Activated CD4-positive, alpha-beta T cell treated with anti-CD3 and anti-CD28 coated beads, Interleukin-2, amount 50 U/mL, for 48 hours (primary cell): ENCODE measurements around the gene IFNA7.
"Not testable (repeated sequence)": the region's sequence is repeated elsewhere in the genome, so short reads cannot be mapped to it uniquely, and the experiment has no call there.

Experiments
- DNase-seq, 2 experiments: peaks; one replicate each; pipeline ENCODE4 v3.0.0-alpha.2; 2020

Gene IFNA7

DNA sequence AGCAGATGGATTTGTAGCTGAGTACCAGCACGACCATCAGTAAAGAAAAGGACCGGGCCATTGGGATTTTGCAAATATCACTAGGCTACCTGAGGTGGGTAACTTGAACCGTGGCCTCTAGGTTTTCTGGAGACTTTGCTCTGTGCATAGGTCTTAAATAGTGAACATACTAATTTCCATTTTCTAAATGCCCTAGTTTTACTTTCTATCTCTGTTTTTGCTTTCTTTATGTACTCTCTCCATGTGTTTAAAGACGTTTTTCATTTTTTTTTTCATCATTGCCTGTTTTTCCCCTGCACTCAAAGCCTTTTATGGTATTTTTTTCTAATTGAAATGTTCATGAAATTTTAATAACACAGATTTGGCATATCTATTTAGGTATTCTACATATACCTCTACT lies at the start of gene IFNA7:
Gene IFNA7, minus strand, starts transcription at position 101 of the 400 bp plus-strand sequence. Its CDS starts 40 bp downstream, at position 61.
- not testable (repeated sequence) for DNase-seq

DNA sequence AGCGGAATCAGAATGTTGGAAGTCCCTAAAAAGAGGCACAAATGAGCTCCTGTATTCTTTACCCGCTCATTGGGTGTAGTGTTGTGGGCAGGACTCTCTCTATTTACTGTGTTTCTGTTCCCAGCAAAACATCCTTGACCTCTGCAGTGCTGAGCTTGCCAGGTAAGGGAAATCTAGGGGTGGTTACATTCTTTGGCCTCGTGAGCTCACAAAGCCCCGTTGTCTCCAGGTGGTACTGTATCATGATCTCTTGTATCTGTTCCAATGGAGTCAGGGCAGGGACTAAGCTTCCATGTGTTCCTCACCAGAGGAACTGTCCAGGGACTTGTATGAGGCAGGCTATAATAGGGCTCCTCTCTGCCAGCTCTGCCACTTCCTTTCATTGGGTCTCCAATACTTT lies 49.6 kb upstream of the IFNA7 start:
- DNase-seq = no peak

DNA sequence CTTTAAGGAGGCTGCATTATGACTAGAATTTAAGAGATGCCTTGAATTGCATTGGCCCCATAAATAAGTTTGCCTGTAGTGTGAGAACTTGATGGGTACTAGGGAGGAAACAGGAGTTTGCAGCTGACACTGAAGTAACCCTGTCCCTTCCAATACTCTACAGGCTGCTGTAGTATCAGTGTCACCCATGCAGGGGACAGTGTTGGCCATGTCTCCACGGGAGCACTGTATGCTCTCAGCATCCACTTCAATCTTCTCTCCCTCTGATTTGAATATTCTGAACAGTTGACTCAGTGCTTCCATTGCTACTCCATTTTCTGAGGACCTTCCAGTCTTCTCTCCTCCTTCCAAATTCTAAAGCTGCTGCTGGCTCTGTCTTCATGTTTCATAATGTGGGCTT lies 49.2 kb upstream of the IFNA7 start:
- no peak for DNase-seq

GRCh38 chr9:21244836-21245235 lies 42.8 kb upstream of the IFNA7 start:
- no peak for DNase-seq

- DNase-seq = no peak
Observed at GRCh38 chr9:21239911-21240310, 37.9 kb upstream of the IFNA7 start, which contains the start of gene IFNA14. TSS of gene IFNA14 (minus strand) at chr9:21240005. CDS start at chr9:21239935, 70 bp downstream.

GRCh38 chr9:21236360-21236714 lies 34.3 kb upstream of the IFNA7 start:
- not testable (repeated sequence) for DNase-seq

DNA sequence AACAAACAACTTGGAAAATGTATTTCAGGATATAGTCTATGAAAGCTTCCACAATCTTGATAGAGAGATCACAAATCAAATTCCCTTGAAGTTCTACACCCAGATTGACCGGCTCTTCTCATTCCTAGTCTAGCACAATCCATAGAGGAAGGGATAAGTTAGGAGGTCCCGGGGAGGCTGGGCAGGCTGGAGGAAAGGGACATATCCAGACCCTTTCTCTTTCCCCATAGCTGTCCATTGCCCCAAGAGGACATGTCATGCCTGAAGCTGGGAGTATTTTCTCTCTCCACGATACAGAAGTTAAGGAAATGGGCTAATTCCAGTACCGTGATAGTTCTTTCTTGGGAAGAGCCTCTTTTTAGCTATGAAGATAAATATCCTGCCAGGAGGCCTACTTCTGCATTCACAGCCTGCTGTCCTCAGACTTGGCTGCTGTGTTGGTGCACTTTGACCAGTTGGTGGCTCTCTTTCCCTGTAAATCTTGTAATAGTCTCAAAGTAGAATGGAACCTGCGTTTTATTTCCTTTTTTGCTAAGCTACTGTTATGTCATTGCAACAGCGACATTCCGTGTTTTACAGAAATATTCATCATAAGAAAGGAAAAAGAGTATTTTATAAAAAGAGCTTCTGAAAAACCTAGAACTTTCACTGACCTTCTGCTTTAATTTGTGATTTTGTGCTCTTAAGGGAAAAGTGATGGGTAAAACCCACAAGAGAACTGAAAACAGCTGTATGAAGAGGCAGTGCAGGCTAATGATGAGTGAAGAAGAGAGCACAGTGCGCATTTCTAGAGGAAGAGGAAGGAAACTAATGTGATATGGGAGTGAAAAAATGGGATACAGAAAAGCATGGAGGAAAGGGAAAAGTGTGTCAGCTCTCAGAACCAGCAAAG lies 33.7 kb upstream of the IFNA7 start:
- DNase-seq = peak in 1 of 2 experiments; percentile 20

GRCh38 chr9:21234153-21234687 lies 32.2 kb upstream of the IFNA7 start:
- DNase-seq = no peak

DNA sequence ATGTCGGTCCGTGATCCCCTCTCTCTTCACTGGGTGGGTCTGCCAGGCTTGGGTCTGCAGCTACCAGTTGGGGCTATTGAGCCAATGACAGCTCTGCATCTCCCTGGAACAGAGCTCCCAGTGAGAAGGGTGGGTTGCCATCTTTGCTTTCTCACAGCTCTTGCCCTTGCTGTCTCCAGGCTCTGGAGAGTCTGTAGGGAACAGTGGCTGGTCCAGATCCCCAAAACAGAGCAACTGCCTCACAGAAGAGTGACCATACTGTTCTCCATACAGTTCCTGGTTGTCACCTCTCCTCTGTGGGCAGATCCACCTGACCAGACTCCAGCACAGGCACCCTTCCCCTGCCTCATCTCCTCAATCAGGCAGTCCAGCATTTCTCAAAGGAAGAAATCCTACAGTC lies 31.3 kb upstream of the IFNA7 start:
- DNase-seq = no peak

DNA sequence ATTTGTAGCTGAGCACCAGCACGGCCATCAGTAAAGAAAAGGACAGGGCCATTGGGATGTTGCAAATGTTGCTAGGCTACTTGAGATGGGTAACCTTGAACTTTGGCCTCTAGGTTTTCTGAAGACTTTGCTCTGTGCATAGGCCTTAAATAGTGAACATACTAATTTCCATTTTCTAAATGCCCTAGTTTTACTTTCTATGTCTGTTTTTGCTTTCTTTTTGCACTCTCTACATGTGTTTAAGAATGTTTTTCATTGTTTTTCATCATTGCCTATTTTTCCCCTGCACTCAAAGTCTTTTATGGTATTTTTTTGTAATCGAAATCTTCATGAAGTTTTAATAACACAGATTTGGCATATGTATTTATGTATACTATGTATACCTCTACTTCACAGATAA lies 26.1 kb upstream of the IFNA7 start, which contains the start of gene IFNA17:
Gene IFNA17, minus strand, starts transcription at position 101 of the 400 bp plus-strand sequence. Its CDS starts 49 bp downstream, at position 52.
- no peak for DNase-seq

GRCh38 chr9:21217211-21217610 lies 15.2 kb upstream of the IFNA7 start, which contains the start of gene IFNA16:
TSS of gene IFNA16 (minus strand) at chr9:21217311. CDS start at chr9:21217305, 6 bp downstream.
- DNase-seq = not testable (repeated sequence)

DNA sequence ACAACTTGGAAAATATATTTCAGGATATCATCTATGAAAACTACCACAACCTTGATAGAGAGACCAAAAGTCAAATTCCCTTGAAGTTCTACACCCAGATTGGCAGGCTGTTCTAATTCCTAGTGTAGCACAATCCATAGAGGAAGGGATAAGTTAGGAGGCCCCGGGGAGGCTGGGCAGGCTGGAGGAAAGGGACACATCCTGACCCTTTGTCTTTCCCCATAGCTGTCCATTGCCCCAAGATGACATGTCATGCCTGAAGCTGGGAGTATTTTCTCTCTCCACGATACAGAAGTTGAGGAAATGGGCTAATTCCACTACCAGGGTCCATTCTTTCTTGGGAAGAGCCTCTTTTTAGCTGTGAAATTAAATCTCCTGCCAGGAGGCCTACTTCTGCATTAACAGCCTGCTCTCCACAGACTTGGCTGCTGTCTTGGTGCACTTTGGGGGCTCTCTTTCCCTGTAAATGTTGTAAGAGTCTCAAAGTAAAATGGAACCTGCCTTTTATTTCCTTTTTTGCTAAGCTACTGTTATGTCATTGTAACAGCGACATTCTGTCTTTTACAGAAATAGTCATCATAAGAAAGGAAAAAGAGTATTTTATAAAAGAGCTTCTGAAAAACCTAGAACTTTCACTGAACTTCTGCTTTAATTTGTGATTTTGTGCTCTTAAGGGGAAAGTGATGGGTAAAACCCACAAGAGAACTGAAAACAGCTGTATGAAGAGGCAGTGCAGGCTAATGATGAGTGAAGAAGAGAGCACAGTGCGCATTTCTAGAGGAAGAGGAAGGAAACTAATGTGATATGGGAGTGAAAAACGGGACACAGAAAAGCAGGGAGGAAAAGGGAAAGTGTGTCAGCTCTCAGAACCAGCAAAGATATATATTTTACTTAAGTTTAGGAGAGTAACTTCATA lies 11.7 kb upstream of the IFNA7 start:
- not testable (repeated sequence) for DNase-seq

- not testable (repeated sequence) for DNase-seq
Observed at GRCh38 chr9:21212160-21212559, 10.2 kb upstream of the IFNA7 start.

- not testable (repeated sequence) for DNase-seq
Observed at GRCh38 chr9:21210782-21211181, 8.8 kb upstream of the IFNA7 start.

DNA sequence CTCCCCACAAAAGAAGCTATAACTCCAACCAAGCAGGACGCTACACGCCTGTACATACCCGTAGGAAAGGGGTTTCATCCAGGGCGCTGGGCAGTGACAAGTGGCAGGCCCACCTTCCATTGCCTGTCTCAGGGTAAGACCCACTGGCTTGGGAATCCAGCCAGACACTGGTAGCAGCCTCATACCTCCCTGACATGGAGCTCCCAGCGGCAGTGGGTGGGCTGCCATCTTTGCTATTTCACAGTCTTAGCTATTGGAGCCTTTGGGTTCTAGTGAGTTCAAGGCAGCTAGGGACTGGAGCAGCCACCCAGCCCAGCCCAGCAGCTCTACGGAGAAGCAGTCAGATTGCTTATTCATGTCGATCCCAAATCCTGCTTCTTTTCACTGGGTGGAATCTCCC lies 8.3 kb upstream of the IFNA7 start:
- DNase-seq = no peak

GRCh38 chr9:21207043-21207442 lies 5.0 kb upstream of the IFNA7 start, which contains the start of gene IFNA10:
TSS of gene IFNA10 (minus strand) at chr9:21207143. CDS start at chr9:21207097, 46 bp downstream.
- not testable (repeated sequence) for DNase-seq

DNA sequence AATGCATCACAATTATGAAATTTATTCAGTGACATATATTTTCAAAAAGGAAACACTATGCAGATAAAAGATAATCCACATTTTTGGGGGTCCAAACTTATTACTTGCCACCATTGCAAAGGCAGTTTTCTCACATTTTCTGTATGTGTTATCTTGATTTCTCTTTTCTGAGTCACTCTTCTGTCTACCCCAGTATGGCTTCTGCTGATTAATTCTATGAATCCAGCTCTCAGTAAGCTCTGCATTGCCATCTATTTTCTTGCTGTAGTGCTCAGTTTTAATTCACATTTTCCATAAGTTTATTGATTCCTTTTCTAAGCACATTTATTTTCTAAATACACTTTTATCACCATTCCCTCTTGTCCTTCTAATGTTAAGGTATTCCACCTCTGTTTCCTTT lies 3.2 kb upstream of the IFNA7 start:
- DNase-seq = no peak

DNA sequence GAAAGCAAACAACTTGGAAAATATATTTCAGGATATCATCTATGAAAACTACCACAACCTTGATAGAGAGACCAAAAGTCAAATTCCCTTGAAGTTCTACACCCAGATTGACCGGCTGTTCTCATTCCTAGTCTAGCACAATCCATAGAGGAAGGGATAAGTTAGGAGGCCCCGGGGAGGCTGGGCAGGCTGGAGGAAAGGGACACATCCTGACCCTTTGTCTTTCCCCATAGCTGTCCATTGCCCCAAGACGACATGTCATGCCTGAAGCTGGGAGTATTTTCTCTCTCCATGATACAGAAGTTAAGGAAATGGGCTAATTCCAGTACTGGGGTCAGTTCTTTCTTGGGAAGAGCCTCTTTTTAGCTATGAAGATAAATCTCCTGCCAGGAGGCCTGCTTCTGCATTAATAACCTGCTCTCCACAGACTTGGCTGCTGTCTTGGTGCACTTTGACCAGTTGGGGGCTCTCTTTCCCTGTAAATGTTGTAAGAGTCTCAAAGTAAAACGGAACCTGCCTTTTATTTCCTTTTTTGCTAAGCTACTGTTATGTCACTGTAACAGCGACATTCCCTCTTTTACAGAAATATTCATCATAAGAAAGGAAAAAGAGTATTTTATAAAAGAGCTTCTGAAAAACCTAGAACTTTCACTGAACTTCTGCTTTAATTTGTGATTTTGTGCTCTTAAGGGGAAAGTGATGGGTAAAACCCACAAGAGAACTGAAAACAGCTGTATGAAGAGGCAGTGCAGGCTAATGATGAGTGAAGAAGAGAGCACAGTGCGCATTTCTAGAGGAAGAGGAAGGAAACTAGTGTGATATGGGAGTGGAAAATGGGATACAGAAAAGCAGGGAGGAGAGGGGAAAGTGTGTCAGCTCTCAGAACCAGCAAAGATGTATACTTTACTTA lies 6.9 kb downstream of the IFNA7 start:
- peak; percentile 26 to 38 for DNase-seq

DNA sequence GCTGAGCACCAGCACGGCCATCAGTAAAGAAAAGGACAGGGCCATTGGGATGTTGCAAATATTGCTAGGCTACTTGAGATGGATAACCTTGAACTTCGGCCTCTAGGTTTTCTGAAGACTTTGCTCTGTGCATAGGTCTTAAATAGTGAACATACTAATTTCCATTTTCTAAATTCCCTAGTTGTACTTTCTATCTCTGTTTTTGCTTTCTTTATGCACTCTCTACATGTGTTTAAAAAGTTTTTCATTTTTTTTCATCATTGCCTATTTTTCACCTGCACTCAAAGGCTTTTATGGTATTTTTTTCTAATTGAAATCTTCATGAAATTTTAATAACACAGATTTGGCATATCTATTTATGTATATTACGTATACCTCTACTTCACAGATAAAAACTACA lies 14.5 kb downstream of the IFNA7 start, which contains the start of gene IFNA4:
Gene IFNA4, minus strand, starts transcription at position 101 of the 400 bp plus-strand sequence. Its CDS starts 56 bp downstream, at position 45.
- not testable (repeated sequence) for DNase-seq

DNA sequence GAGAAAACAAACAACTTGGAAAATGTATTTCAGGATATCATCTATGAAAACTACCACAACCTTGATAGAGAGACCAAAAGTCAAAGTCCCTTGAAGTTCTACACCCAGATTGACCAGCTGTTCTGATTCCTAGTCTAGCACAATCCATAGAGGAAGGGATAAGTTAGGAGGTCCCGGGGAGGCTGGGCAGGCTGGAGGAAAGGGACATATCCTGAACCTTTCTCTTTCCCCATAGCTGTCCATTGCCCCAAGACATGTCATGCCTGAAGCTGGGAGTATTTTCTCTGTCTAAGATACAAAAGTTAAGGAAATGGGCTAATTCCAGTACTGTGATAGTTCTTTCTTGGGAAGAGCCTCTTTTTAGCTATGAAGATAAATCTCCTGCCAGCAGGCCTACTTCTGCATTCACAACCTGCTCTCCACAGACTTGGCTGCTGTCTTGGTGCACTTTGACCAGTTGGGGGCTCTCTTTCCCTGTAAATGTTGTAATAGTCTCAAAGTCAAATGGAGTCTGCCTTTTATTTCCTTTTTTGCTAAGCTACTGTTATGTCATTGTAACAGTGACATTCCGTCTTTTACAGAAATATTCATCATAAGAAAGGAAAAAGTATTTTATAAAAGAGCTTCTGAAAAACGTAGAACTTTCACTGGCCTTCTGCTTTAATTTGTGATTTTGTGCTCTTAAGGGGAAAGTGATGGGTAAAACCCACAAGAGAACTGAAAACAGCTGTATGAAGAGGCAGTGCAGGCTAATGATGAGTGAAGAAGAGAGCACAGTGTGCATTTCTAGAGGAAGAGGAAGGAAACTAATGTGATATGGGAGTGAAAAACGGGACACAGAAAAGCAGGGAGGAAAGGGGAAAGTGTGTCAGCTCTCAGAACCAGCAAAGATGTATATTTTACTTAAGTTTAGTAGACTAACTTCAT lies 18.9 kb downstream of the IFNA7 start:
- peak in 1 of 2 experiments; percentile 19 for DNase-seq
